ENCODE measurements around the gene CDC20B. TPM values are rescaled to one million over a fixed set of nuclear protein-coding genes. Genes with fewer than 3 reads are reported as not detected.

CDC20B gene
- total RNA-seq, 1 experiment from 2014 or later = 0.08 TPM

- in situ Hi-C loops (cut with HindIII; ENCODE audit: low pct_unique_long_range_greater_than_20kb, low sequenced_read_pairs) = no loop called here
- H3K36me3 ChIP-seq (ENCODE audit: control insufficient read depth, insufficient read depth, low read length) = no peaks in the 10 kb centered on the region
Measured at GRCh38 chr5:55220433-55221185, 47.6 kb upstream of the CDC20B start.

GRCh38 chr5:55219770-55220169 is 46.8 kb upstream of the CDC20B start:
- in situ Hi-C loops (cut with HindIII; ENCODE audit: low pct_unique_long_range_greater_than_20kb, low sequenced_read_pairs) = no loop called here
- Histone ChIP-seq H3K27ac (ENCODE audit: low read length) (no peak overlapping the region), H3K4me1 (ENCODE audit: control insufficient read depth, insufficient read depth, low read length) (no peaks in the 10 kb centered on the region), H3K36me3 (ENCODE audit: control insufficient read depth, insufficient read depth, low read length) (no peaks in the 10 kb centered on the region), H3K27me3 (ENCODE audit: control insufficient read depth, insufficient read depth, low read length) (no peaks in the 10 kb centered on the region), H3K4me3 (ENCODE audit: low read depth in 2 of 2, low read length in 2 of 2) (no peak overlapping the region), H3K9me3 (ENCODE audit: control insufficient read depth, insufficient read depth, low read depth, low read length) (no peaks in the 10 kb centered on the region)
- DNase-seq (ENCODE audit: low read depth, low spot score) (no peak), ATAC-seq (no peak)
- intact Hi-C loops (cut with micrococcal nuclease; ENCODE audit: unreplicated experiment) = no loop called here
- POLR2A ChIA-PET = no interaction called here
- CTCF ChIA-PET = no interaction called here
- no peak for TF ChIP-seq SIN3A (IDR thresholded peaks at IDR 0.05; ENCODE audit: borderline replicate concordance, insufficient read depth, low read depth, low read length)
- no peak for TF ChIP-seq TCF7L2 (IDR thresholded peaks at IDR 0.05; ENCODE audit: low read depth, low read length)
- TF ChIP-seq POLR2AphosphoS5 (IDR thresholded peaks at IDR 0.05; ENCODE audit: low read depth, low read length) = no peak
- TF ChIP-seq REST (IDR thresholded peaks at IDR 0.05; ENCODE audit: insufficient read depth in 1 of 2, low read depth in 2 of 2, low read length in 1 of 2) = no peak
- no peak for TF ChIP-seq CTCF (IDR thresholded peaks at IDR 0.05)
- no TSS peak for BruUV-seq (replicated peaks)

More at GRCh38 chr5:55220433-55221185, 47.6 kb upstream of the CDC20B start:
- no peak for DNase-seq (ENCODE audit: low read depth, low spot score)
- no peak for ATAC-seq
- Histone ChIP-seq H3K27me3 (ENCODE audit: control insufficient read depth, insufficient read depth, low read length) (no peaks in the 10 kb centered on the region), H3K27ac (ENCODE audit: low read length) (no peak overlapping the region), H3K4me1 (ENCODE audit: control insufficient read depth, insufficient read depth, low read length) (no peaks in the 10 kb centered on the region), H3K4me3 (ENCODE audit: low read depth in 2 of 2, low read length in 2 of 2) (no peak overlapping the region), H3K9me3 (ENCODE audit: control insufficient read depth, insufficient read depth, low read depth, low read length) (no peaks in the 10 kb centered on the region)
- TF ChIP-seq CTCF (IDR thresholded peaks at IDR 0.05) (no peak), TCF7L2 (IDR thresholded peaks at IDR 0.05; ENCODE audit: low read depth, low read length) (no peak)
- POLR2A ChIA-PET = no interaction called here
- no TSS peak for BruUV-seq (replicated peaks)
- intact Hi-C loops (cut with micrococcal nuclease; ENCODE audit: unreplicated experiment) = no loop called here
- CTCF ChIA-PET = no interaction called here
